Peyer's patch (tissue), 4 donors: Measurements from ENCODE around the gene SRGAP2B.
"Not testable (repeated sequence)": the region's sequence is repeated elsewhere in the genome, so short reads cannot be mapped to it uniquely, and the experiment has no call there.

Source experiments
- CTCF ChIP-seq, 6 experiments: fragments of 450-650 bp in 4 of 6; fragments of 200-600 bp in 2 of 6; sonication (generic) in 1 of 6; IDR thresholded peaks; one replicate each; pipeline ENCODE4 v1.5.1; 2017 to 2019; ENCODE audit warnings: antibody characterized with exemption in 6 of 6, mild to moderate bottlenecking in 3 of 6, moderate library complexity in 1 of 6
- POLR2A ChIP-seq, 2 donors: fragments of 450-650 bp; IDR thresholded peaks; one replicate each; pipeline ENCODE4 v1.5.1; 2017; ENCODE audit warnings: antibody characterized with exemption in 2 of 2, mild to moderate bottlenecking in 2 of 2, moderate library complexity in 2 of 2

GRCh38 chr1:144971936-144972335 is 123.2 kb downstream of the SRGAP2B start:
- not testable (repeated sequence) for TF ChIP-seq CTCF, POLR2A (IDR thresholded peaks at IDR 0.05)
